ENCODE data around the gene PRKG1.

DNA sequence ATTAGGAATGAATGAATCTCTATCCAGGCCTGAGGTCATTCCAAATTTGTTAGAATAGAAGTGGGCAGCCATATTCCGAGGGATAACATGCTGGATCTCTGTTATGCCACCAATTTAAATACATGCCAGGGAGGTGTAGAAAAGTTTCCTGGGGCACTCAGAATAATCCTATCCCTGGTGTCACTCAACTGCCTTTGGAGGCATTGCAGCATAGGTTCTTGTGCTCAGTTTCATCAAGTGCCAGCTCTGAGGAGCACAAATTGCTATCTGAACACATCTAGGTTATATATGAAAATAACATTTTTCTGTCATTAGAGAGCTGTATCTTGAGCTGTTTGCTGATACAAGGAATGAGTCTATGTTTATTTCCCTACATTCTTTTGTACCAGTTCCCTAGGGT, 427.8 kb downstream of the PRKG1 start:
- TF ChIP-seq, protein P1, sequence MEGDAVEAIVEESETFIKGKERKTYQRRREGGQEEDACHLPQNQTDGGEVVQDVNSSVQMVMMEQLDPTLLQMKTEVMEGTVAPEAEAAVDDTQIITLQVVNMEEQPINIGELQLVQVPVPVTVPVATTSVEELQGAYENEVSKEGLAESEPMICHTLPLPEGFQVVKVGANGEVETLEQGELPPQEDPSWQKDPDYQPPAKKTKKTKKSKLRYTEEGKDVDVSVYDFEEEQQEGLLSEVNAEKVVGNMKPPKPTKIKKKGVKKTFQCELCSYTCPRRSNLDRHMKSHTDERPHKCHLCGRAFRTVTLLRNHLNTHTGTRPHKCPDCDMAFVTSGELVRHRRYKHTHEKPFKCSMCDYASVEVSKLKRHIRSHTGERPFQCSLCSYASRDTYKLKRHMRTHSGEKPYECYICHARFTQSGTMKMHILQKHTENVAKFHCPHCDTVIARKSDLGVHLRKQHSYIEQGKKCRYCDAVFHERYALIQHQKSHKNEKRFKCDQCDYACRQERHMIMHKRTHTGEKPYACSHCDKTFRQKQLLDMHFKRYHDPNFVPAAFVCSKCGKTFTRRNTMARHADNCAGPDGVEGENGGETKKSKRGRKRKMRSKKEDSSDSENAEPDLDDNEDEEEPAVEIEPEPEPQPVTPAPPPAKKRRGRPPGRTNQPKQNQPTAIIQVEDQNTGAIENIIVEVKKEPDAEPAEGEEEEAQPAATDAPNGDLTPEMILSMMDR (IDR thresholded peaks at IDR 0.05; ENCODE audit: low read depth, low read length, missing input control): no peak
- TF ChIP-seq, protein P2, sequence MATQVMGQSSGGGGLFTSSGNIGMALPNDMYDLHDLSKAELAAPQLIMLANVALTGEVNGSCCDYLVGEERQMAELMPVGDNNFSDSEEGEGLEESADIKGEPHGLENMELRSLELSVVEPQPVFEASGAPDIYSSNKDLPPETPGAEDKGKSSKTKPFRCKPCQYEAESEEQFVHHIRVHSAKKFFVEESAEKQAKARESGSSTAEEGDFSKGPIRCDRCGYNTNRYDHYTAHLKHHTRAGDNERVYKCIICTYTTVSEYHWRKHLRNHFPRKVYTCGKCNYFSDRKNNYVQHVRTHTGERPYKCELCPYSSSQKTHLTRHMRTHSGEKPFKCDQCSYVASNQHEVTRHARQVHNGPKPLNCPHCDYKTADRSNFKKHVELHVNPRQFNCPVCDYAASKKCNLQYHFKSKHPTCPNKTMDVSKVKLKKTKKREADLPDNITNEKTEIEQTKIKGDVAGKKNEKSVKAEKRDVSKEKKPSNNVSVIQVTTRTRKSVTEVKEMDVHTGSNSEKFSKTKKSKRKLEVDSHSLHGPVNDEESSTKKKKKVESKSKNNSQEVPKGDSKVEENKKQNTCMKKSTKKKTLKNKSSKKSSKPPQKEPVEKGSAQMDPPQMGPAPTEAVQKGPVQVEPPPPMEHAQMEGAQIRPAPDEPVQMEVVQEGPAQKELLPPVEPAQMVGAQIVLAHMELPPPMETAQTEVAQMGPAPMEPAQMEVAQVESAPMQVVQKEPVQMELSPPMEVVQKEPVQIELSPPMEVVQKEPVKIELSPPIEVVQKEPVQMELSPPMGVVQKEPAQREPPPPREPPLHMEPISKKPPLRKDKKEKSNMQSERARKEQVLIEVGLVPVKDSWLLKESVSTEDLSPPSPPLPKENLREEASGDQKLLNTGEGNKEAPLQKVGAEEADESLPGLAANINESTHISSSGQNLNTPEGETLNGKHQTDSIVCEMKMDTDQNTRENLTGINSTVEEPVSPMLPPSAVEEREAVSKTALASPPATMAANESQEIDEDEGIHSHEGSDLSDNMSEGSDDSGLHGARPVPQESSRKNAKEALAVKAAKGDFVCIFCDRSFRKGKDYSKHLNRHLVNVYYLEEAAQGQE (IDR thresholded peaks at IDR 0.05): no peak
- TF ChIP-seq RAD21 (IDR thresholded peaks at IDR 0.05): no peak
- no peak for TF ChIP-seq GABPA (IDR thresholded peaks at IDR 0.05 in 1 of 2, conservative IDR thresholded peaks at IDR 0.05 in 1 of 2)
- TF ChIP-seq, protein P3, sequence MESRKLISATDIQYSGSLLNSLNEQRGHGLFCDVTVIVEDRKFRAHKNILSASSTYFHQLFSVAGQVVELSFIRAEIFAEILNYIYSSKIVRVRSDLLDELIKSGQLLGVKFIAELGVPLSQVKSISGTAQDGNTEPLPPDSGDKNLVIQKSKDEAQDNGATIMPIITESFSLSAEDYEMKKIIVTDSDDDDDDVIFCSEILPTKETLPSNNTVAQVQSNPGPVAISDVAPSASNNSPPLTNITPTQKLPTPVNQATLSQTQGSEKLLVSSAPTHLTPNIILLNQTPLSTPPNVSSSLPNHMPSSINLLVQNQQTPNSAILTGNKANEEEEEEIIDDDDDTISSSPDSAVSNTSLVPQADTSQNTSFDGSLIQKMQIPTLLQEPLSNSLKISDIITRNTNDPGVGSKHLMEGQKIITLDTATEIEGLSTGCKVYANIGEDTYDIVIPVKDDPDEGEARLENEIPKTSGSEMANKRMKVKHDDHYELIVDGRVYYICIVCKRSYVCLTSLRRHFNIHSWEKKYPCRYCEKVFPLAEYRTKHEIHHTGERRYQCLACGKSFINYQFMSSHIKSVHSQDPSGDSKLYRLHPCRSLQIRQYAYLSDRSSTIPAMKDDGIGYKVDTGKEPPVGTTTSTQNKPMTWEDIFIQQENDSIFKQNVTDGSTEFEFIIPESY (IDR thresholded peaks at IDR 0.05): no peak
- TF ChIP-seq YY1 (IDR thresholded peaks at IDR 0.05): no peak
- TF ChIP-seq SP1 (IDR thresholded peaks at IDR 0.05): no peak
- TF ChIP-seq TAF1 (conservative IDR thresholded peaks at IDR 0.05): no peak
